AG09309 (cell line): ENCODE results near the gene RPS23.

ENCODE experiments used
- DNase-seq: peaks from one replicate; pipeline ENCODE4 v3.0.0-alpha.2; 2010; ENCODE audit warnings: low read depth
- H3K4me3 ChIP-seq: 2 replicates; pipeline ENCODE4 v1.5.1; 2011; ENCODE audit warnings: mild to moderate bottlenecking, low read depth, low read length, moderate library complexity; ENCODE audit not compliant: control insufficient read depth
- TF ChIP-seq, protein P1 (sequence below): IDR thresholded peaks from 2 replicates; pipeline ENCODE4 v1.5.1; 2011; ENCODE audit warnings: mild to moderate bottlenecking, low read depth, low read length, inconsistent platforms; ENCODE audit not compliant: insufficient read depth, control insufficient read depth; ENCODE audit errors: missing control alignments

The RPS23 gene

DNA sequence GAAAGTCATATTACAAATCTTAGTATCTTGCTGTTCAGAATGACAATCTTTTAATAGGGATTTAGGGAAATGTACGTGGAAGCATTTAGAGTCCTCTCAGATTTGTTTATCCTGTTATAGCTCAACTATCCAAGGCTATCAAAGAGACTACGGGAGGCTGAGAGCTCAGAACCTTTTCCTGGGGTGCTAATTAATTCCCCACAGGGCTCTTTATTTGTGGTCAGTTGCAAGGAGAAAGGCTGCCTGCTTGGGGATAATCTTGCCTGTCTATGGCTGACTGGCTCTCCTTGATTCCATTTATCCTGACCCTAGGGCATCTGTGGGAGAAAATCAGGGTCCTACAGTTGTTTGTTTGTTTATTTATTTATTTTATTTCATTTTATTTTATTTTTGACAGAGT is 28.0 kb upstream of the RPS23 start:
- H3K4me3 ChIP-seq = no peak overlapping the region
- TF ChIP-seq, protein P1, sequence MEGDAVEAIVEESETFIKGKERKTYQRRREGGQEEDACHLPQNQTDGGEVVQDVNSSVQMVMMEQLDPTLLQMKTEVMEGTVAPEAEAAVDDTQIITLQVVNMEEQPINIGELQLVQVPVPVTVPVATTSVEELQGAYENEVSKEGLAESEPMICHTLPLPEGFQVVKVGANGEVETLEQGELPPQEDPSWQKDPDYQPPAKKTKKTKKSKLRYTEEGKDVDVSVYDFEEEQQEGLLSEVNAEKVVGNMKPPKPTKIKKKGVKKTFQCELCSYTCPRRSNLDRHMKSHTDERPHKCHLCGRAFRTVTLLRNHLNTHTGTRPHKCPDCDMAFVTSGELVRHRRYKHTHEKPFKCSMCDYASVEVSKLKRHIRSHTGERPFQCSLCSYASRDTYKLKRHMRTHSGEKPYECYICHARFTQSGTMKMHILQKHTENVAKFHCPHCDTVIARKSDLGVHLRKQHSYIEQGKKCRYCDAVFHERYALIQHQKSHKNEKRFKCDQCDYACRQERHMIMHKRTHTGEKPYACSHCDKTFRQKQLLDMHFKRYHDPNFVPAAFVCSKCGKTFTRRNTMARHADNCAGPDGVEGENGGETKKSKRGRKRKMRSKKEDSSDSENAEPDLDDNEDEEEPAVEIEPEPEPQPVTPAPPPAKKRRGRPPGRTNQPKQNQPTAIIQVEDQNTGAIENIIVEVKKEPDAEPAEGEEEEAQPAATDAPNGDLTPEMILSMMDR = no peak
- DNase-seq = no peak

DNA sequence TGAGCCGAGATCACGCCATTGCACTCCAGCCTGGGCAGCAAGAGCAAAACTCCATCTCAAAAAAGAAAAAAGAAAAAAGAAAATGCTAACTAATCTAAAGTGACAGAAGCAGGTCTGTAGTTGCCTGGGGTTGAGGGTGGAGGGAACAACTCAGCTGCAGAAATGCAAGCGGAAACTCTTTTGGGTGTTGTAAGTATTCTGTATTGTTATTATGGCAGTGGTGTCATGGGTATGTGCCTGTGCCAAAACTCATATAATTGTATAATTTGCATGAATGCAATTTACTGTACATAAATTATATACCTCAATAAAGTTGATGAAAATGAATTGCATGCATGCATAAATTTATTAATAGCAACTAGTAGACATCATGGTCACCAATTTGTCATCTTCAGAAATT is 23.0 kb upstream of the RPS23 start:
- DNase-seq = no peak
- no peak overlapping the region for H3K4me3 ChIP-seq
- TF ChIP-seq, protein P1 = no peak

DNA sequence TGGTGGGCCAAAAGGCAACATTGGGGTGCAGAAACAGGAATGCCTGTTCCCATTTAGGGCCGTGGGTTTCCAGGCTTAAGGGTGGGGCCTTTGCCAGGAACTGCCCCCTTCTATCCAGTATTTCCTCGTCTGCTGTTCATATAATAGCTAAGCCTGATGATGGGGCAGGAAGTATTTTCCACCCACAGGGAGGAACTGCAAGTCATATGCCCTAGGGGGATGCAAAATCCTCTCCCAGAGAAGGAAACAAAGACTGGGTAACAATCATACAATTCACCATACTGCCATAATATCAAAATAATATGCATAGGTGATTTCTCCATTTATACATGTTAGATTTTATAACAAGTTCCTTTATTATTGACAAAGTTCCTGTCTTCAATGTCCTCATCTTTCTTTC is 20.5 kb upstream of the RPS23 start:
- TF ChIP-seq, protein P1 = no peak
- no peak overlapping the region for H3K4me3 ChIP-seq
- no peak for DNase-seq

DNA sequence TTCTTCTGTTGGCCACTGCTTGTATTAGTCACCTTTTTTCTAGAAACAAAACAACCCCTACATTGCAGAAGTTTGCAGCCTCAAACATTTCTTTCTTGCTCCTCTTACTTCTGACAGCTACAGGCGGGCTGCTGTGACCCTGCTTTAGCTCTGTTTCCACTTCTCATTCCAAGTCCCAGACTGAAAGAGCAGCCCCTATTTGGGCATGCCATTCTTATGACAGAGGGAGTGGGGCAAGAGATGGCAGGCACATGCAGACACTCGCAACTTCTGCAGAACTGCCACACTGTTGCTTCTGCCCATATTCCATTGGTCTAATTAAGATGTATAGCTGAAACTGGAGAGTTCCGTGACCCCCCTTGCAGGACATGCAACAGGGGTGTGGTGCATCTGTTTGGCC is 19.6 kb upstream of the RPS23 start:
- no peak overlapping the region for H3K4me3 ChIP-seq
- no peak for DNase-seq
- TF ChIP-seq, protein P1 = no peak

DNA sequence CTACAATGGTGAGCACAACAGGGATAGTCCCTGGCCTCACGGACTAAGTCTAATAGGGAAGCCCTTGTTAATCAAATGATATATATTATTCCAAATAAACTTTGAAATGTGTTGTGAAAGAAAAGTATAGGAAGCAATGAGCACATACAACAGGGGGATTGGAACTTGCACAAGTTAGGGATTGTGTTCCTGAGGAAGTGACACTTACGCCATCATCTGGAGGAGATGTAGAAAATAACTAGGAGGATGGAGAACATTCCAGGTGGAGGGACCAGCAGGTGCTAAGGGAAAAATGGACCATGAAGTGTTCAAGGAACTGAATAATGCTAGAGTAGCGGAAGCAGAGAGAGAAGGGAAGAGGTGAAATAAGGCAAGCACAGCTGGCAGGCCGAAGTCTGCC is 18.8 kb upstream of the RPS23 start:
- no peak overlapping the region for H3K4me3 ChIP-seq
- no peak for DNase-seq
- TF ChIP-seq, protein P1 = no peak

DNA sequence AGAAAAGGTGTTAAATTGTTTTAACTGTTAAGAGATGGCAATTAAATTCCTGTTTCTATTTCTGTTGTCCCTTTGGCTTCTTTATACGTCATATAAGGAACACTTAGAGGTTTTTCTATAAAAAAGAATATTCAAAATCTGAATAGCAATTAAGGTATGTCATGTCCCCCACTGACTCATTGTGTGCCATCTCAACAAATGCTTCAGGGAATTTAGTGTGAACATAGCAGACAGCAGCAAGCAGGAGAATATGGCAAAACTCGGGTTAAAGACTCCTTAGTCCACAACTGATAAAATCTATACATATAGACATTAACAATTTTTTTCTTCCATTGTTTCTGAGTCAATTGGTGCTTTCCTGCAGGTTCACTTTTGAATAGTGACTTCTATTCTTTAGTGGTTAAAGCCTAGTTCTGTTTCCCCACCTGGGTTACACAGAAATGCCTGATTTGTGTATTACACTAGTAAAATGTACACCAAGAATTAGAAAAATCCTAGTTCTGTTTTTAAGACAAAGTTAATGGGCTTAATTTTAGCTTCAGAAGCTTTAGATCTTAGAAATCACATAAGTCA is 17.9 kb upstream of the RPS23 start:
- no peak for DNase-seq
- TF ChIP-seq, protein P1 = no peak
- no peak overlapping the region for H3K4me3 ChIP-seq

DNA sequence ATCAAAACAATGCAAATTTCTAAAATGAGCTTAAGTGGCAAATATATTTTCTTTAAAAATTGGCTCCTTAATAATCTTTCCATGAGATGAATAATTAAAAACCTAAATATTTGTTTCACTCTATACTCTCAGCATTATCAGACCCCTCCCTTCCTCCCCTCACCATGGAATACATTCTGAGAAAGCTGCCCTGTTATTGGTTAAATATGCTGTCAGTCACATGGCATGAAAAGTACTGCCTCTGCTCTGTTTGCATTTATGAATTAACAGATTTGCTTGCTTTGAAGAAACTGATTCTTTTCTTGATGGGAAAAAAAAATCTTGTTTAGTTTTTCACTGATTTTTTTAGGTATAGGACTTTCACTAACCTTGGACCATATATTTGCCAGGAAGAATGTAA is 17.0 kb upstream of the RPS23 start:
- H3K4me3 ChIP-seq = no peak overlapping the region
- no peak for DNase-seq
- TF ChIP-seq, protein P1 = no peak
